GM21737 (cell line): ENCODE measurements around the gene MOCS3.
"Not testable (repeated sequence)": the region's sequence is repeated elsewhere in the genome, so short reads cannot be mapped to it uniquely, and the experiment has no call there.

ENCODE experiments used
- ATAC-seq: cut with Tn5 transposase; IDR thresholded peaks from one replicate; pipeline ENCODE4 v1.9.1; 2021; ENCODE audit warnings: mild to moderate bottlenecking, moderate library complexity; ENCODE audit not compliant: unreplicated experiment

MOCS3 gene

GRCh38 chr20:50932016-50932485, 26.6 kb upstream of the MOCS3 start:
- no peak for ATAC-seq

- no peak for ATAC-seq
These were observed 25.8 kb upstream of the MOCS3 start for GRCh38 chr20:50932691-50933280.

GRCh38 chr20:50933589-50933988, 25.0 kb upstream of the MOCS3 start:
- ATAC-seq: no peak

- no peak for ATAC-seq
These were observed 15.5 kb upstream of the MOCS3 start for GRCh38 chr20:50943069-50943468.

GRCh38 chr20:50948132-50948785, 10.4 kb upstream of the MOCS3 start:
- no peak for ATAC-seq

- ATAC-seq: no peak
These were observed 5.4 kb upstream of the MOCS3 start for GRCh38 chr20:50953196-50953595.

- no peak for ATAC-seq
These were observed 4.8 kb upstream of the MOCS3 start for GRCh38 chr20:50953821-50954220.

- ATAC-seq: no peak
These were observed 1.3 kb upstream of the MOCS3 start for GRCh38 chr20:50957276-50957675.

GRCh38 chr20:50957798-50958614, 612 bp upstream of the MOCS3 start, which contains the start of gene DPM1:
Gene DPM1, minus strand, starts transcription at chr20:50958532. Its CDS starts 9 bp downstream, at chr20:50958523.
- ATAC-seq: peak; percentile 70

GRCh38 chr20:50959543-50960126, 1.0 kb downstream of the MOCS3 start:
- no peak for ATAC-seq

GRCh38 chr20:50967586-50967985, 9.0 kb downstream of the MOCS3 start:
- no peak for ATAC-seq

- ATAC-seq: no peak
These were observed 9.7 kb downstream of the MOCS3 start for GRCh38 chr20:50968289-50968688.

- ATAC-seq: no peak
These were observed 10.8 kb downstream of the MOCS3 start for GRCh38 chr20:50969435-50969834.

GRCh38 chr20:50969912-50970311, 11.3 kb downstream of the MOCS3 start:
- ATAC-seq: no peak

- ATAC-seq: no peak
These were observed 17.2 kb downstream of the MOCS3 start for GRCh38 chr20:50975701-50976330.

- no peak for ATAC-seq
These were observed 18.7 kb downstream of the MOCS3 start for GRCh38 chr20:50977066-50978021.

- not testable (repeated sequence) for ATAC-seq
These were observed 19.9 kb downstream of the MOCS3 start for GRCh38 chr20:50978533-50978932.

- ATAC-seq: no peak
These were observed 21.6 kb downstream of the MOCS3 start for GRCh38 chr20:50980071-50980681.
